ENCODE data around the gene SLC66A2. TPM values are rescaled to one million over a fixed set of nuclear protein-coding genes. Genes with fewer than 3 reads are reported as not detected.

Gene SLC66A2
- total RNA-seq, 1 donor from 2014 or later, result 30.5 TPM

DNA sequence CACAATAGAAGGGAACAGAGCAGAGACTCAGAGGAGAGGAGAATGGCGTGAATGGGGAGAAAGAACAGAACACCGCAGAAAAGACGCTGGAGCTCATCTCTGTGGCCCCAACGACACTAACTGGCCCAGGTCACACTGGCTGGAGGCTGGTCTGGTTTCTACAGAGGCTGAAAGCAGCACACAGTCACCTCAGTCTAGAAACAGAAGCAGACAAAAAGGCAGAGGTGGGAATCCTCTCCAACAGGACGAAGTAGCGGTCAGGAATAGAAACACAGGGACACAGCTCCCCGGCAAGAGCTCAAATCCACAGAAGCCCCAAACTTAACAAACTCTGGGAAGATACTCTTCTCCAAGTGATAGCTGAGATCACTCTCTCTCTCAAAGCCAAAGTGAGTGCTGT, 9.2 kb downstream of the SLC66A2 start:
- H3K4me3 ChIP-seq (ENCODE audit: low read depth, low read length), result no peak overlapping the region
- no peak for DNase-seq (ENCODE audit: low read depth)
- TF ChIP-seq, protein P1, sequence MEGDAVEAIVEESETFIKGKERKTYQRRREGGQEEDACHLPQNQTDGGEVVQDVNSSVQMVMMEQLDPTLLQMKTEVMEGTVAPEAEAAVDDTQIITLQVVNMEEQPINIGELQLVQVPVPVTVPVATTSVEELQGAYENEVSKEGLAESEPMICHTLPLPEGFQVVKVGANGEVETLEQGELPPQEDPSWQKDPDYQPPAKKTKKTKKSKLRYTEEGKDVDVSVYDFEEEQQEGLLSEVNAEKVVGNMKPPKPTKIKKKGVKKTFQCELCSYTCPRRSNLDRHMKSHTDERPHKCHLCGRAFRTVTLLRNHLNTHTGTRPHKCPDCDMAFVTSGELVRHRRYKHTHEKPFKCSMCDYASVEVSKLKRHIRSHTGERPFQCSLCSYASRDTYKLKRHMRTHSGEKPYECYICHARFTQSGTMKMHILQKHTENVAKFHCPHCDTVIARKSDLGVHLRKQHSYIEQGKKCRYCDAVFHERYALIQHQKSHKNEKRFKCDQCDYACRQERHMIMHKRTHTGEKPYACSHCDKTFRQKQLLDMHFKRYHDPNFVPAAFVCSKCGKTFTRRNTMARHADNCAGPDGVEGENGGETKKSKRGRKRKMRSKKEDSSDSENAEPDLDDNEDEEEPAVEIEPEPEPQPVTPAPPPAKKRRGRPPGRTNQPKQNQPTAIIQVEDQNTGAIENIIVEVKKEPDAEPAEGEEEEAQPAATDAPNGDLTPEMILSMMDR (IDR thresholded peaks at IDR 0.05; ENCODE audit: insufficient read depth, low read length, poor library complexity, severe bottlenecking), result no peak
- H3K27me3 ChIP-seq (ENCODE audit: control insufficient read depth, insufficient read depth, low read length), result no peaks in the 10 kb centered on the region
- H3K36me3 ChIP-seq (ENCODE audit: control insufficient read depth, insufficient read depth, low read length), result no peaks in the 10 kb centered on the region

DNA sequence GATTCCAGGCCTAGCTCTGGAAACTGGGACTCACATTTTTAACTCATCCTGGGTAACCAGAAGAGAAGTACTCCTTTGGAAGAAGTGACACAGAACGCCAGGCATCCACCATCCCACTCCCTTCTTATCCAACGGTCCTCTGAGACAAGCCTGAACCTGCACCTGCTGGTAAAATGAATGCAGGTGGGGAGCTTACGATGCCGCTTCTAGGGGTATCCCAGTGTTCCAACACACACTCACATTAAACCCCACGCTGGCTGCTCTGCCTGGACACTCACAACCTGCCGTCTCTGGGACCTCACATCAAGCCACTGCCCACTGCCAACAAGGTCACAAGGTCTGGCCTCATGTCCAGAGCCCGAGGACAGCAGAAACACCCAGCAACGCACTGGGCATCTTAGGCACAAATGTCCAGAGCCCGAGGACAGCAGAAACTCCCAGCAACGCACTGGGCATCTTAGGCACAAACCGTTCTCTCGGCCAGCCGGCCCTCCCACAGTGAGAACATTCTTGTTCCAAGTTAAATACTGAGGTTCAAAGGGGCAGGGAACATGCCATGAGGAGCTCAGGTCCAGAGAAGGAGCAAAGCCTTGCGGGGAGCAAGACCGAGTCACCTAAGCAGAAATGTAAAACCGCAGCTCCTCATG, 9.9 kb downstream of the SLC66A2 start:
- H3K4me3 ChIP-seq (ENCODE audit: low read depth, low read length), result no peak overlapping the region
- H3K27me3 ChIP-seq (ENCODE audit: control insufficient read depth, insufficient read depth, low read length), result no peaks in the 10 kb centered on the region
- DNase-seq (ENCODE audit: low read depth), result no peak
- no peaks in the 10 kb centered on the region for H3K36me3 ChIP-seq (ENCODE audit: control insufficient read depth, insufficient read depth, low read length)
- TF ChIP-seq, protein P1 (IDR thresholded peaks at IDR 0.05; ENCODE audit: insufficient read depth, low read length, poor library complexity, severe bottlenecking), result no peak

DNA sequence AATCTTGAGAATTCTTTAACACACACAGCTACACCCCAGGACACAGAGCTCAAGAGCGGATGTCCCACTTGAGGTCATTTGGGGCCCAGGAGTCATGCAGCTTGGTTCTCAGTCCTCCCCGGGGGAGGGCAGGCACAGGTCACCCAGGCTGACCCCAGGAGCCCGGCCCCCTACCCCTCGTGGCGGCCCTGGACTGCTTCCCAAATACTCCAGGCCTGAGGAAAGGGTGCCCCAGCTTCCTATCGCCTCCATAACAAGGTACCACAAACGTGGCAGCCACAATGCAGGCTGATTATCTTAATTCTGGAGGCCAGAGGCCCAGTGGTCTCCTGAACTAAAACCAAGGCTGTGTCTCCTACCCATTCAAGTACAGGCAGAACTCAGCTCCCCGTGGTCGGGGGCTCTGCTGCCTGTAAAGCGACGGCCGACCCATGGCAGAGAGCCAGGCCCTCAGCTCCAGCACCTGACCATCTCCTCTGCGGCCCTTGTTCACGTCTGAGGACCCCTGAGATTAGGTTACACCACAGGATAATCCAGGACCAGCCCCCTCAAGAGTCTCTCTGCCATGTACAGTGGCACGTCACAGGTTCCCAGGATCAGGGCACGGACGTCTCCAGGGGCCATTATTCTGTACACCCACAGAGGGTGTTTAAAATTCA, 10.5 kb downstream of the SLC66A2 start:
- TF ChIP-seq, protein P1 (IDR thresholded peaks at IDR 0.05; ENCODE audit: insufficient read depth, low read length, poor library complexity, severe bottlenecking), result no peak
- Histone ChIP-seq H3K36me3 (ENCODE audit: control insufficient read depth, insufficient read depth, low read length) (peaks cover 1% of the 10 kb centered on the region), H3K4me3 (ENCODE audit: low read depth, low read length) (no peak overlapping the region), H3K27me3 (ENCODE audit: control insufficient read depth, insufficient read depth, low read length) (no peaks in the 10 kb centered on the region)
- DNase-seq (ENCODE audit: low read depth), result no peak

DNA sequence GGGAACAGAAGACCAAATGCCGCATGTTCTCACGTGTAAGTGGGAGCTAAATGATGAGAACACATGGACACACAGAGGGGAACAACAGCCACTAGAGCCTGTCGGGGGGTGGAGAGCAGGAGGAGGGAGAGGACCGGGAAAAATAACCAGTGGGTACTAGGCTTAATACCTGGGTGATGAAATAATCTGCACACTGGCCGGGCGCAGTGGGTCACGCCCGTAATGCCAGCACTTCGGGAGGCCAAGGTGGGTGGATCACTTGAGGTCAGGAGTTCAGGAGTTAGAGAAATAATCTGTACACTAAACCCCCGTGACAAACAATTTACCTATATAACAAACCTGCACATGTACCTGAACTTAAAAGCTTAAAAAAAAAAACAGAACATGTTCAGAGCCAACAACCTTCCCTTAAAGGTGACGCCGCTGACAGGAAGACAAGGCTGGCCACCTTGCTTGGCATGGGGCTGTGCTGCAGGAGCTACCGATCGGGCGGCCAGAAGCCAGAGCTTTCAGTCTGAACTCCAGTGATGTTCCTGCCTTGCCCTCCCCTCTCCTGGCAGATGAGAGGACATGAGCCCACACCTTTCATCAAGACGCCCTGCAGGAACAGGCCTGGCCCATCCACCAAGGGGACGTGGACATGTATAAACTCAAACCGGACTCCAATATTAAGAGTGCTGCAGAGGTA, 11.2 kb downstream of the SLC66A2 start:
- no peaks in the 10 kb centered on the region for H3K27me3 ChIP-seq (ENCODE audit: control insufficient read depth, insufficient read depth, low read length)
- peaks cover 1% of the 10 kb centered on the region for H3K36me3 ChIP-seq (ENCODE audit: control insufficient read depth, insufficient read depth, low read length)
- TF ChIP-seq, protein P1 (IDR thresholded peaks at IDR 0.05; ENCODE audit: insufficient read depth, low read length, poor library complexity, severe bottlenecking), result no peak
- no peak overlapping the region for H3K4me3 ChIP-seq (ENCODE audit: low read depth, low read length)
- DNase-seq (ENCODE audit: low read depth), result no peak

DNA sequence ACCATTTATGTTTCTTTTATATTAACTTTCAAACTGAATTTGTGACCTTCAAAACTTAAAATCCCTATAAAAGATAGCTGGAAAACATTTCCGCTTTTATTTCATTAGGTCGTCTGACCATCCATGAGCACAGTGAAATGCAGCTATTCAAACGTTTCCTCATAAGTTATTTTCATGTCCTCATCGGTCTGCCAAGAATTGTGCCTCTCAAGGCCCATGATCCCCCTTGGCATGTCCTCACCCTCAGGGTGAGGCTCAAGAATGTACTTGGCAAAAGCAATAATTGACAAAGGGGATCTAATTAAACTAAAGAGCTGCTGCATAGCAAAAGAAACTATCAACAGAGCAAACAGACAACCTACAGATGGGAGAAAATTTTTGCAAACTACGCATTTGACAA, 12.4 kb downstream of the SLC66A2 start:
- H3K36me3 ChIP-seq (ENCODE audit: control insufficient read depth, insufficient read depth, low read length), result peaks cover 1% of the 10 kb centered on the region
- H3K27me3 ChIP-seq (ENCODE audit: control insufficient read depth, insufficient read depth, low read length), result no peaks in the 10 kb centered on the region
- TF ChIP-seq, protein P1 (IDR thresholded peaks at IDR 0.05; ENCODE audit: insufficient read depth, low read length, poor library complexity, severe bottlenecking), result no peak
- no peak overlapping the region for H3K4me3 ChIP-seq (ENCODE audit: low read depth, low read length)
- no peak for DNase-seq (ENCODE audit: low read depth)
